ENCODE measurements around the gene DLL4. TPM values are rescaled to one million over a fixed set of nuclear protein-coding genes. Genes with fewer than 3 reads are reported as not detected.

Gene DLL4
- total RNA-seq, 4 donors from 2014 or later = 18.2 to 31.1 (median 22.6) TPM

DNA sequence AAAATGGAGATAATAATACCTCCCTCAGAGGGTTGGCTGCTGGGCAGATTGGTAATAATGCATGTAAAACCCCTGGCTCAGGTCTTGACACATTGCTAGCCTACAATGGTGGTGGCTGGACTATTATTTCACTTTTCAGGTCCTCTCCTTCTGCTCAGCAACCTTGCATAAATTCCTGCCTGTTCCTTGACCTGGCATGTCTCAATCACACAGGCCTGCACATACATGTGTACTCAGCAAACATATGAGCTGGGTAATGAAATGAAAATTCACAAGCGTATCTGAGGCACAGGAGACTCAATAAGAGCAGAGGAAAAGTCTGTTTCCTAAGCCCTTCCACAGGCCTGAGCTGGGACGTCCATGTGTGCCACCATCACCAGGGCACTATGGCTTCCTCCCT lies 17.4 kb upstream of the DLL4 start:
- Histone ChIP-seq H3K4me3 (no peak overlapping the region), H3K9me3 (no peaks in the 10 kb centered on the region), H3K36me3 (no peaks in the 10 kb centered on the region), H3K4me1 (no peaks in the 10 kb centered on the region), H3K27ac (no peak overlapping the region), H3K27me3 (no peaks in the 10 kb centered on the region)
- TF ChIP-seq POLR2A (IDR thresholded peaks at IDR 0.05) = no peak
- TF ChIP-seq, protein P1, sequence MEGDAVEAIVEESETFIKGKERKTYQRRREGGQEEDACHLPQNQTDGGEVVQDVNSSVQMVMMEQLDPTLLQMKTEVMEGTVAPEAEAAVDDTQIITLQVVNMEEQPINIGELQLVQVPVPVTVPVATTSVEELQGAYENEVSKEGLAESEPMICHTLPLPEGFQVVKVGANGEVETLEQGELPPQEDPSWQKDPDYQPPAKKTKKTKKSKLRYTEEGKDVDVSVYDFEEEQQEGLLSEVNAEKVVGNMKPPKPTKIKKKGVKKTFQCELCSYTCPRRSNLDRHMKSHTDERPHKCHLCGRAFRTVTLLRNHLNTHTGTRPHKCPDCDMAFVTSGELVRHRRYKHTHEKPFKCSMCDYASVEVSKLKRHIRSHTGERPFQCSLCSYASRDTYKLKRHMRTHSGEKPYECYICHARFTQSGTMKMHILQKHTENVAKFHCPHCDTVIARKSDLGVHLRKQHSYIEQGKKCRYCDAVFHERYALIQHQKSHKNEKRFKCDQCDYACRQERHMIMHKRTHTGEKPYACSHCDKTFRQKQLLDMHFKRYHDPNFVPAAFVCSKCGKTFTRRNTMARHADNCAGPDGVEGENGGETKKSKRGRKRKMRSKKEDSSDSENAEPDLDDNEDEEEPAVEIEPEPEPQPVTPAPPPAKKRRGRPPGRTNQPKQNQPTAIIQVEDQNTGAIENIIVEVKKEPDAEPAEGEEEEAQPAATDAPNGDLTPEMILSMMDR (IDR thresholded peaks at IDR 0.05) = no peak
- intact Hi-C loops (cut with DNase I; ENCODE audit: low total_unique reads) = no loop called here
- DNase-seq = no peak

DNA sequence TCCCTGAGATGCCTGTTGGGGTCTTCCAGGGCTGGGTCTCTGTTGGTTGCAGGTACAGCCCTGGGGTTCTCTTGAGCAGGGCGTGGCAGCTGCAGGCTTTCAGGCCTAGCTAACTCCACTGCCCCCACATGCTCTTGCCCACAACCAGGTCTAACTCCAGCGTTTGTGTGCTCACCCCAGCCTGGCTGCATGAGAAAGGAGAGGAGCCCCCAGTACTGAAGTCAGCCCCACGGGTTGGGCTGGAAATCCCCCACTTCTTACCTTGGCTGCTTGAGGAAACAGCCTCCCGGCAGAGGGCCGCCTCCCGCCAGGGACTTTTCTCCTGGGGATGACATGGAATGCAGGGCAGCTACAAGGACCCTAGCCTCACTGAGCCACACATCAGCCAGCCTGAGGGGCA lies 16.7 kb upstream of the DLL4 start:
- DNase-seq = no peak
- Histone ChIP-seq H3K4me3 (no peak overlapping the region), H3K36me3 (no peaks in the 10 kb centered on the region), H3K27ac (no peak overlapping the region), H3K27me3 (no peaks in the 10 kb centered on the region), H3K4me1 (no peaks in the 10 kb centered on the region), H3K9me3 (no peaks in the 10 kb centered on the region)
- TF ChIP-seq POLR2A (IDR thresholded peaks at IDR 0.05) = no peak
- TF ChIP-seq, protein P1 (IDR thresholded peaks at IDR 0.05) = no peak
- intact Hi-C loops (cut with DNase I; ENCODE audit: low total_unique reads) = no loop called here

DNA sequence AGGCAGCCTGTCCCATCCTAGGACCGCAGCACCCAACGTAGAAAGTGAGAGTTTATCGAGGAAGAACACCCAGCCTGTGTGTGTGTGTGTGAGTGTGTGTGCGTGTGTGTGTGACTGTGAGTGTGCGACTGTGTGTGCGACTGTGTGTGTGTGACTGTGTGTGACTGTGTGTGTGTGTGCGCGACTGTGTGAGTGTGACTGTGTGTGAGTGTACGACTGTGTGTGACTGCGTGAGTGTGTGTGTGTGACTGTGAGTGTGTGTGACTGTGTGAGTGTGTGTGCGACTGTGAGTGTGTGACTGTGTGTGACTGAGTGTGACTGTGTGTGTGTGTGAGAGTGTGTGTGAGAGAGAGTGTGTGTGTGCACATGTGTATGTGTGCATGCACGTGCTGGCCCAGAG lies 15.1 kb upstream of the DLL4 start:
- DNase-seq = no peak
- no peaks in the 10 kb centered on the region for H3K4me1 ChIP-seq
- H3K4me3 ChIP-seq = no peak overlapping the region
- H3K27me3 ChIP-seq = no peaks in the 10 kb centered on the region
- no peaks in the 10 kb centered on the region for H3K9me3 ChIP-seq
- H3K27ac ChIP-seq = no peak overlapping the region
- TF ChIP-seq, protein P1 (IDR thresholded peaks at IDR 0.05) = no peak
- TF ChIP-seq POLR2A (IDR thresholded peaks at IDR 0.05) = no peak
- intact Hi-C loops (cut with DNase I; ENCODE audit: low total_unique reads) = no loop called here
- H3K36me3 ChIP-seq = no peaks in the 10 kb centered on the region

DNA sequence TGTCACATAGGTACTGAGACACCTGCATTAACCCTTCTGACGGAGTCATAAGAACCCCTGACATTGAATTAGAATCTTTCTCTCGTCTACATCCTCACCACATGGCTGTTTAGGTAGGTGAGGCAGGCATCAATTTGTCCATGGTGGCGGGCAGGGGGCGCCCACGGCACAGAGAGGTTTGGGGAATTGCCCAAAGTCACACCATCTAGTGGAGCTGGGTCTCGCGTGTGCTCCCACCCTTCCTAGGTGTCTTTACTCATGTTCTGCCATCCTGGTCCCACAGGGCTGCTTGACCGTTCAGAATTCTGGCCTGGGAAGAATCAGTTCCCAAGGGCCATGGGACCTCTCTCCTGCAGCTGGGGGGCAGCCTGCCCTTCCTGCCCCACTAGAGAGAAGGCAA lies 14.7 kb upstream of the DLL4 start:
- no peak for TF ChIP-seq POLR2A (IDR thresholded peaks at IDR 0.05)
- TF ChIP-seq, protein P1 (IDR thresholded peaks at IDR 0.05) = no peak
- Histone ChIP-seq H3K9me3 (no peaks in the 10 kb centered on the region), H3K36me3 (no peaks in the 10 kb centered on the region), H3K4me1 (no peaks in the 10 kb centered on the region), H3K4me3 (no peak overlapping the region), H3K27me3 (no peaks in the 10 kb centered on the region), H3K27ac (peak overlapping the region in 1 of 2 donors; percentile 8)
- no peak for DNase-seq
- intact Hi-C loops (cut with DNase I; ENCODE audit: low total_unique reads) = no loop called here

DNA sequence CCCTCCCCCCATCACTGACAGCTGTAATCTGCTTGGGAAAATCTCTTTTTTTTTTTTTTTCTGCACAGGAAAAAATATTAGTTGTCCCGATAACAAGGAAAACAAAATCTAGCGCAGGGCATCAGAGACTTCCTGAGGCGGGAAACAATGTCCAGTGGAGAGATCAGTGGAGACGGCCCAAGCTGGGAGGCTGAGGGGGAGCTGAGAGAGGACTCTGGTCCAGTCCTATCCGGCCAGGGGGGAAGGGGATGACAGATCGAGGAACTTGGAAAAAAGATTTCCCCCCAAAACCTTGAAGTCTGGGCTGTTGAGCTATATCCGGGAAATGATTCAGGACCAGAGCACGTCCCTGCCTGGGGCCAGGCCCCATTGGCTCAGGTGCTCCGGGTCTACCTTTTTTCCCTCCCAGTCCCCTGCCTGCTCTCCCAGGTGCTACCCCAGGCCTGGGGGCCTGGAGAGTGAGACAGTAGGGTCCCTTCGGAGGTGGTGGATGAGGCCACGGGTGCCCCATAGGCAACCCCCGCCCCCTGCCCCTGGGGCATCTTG lies 14.0 kb upstream of the DLL4 start:
- intact Hi-C loops (cut with DNase I; ENCODE audit: low total_unique reads) = no loop called here
- Histone ChIP-seq H3K36me3 (no peaks in the 10 kb centered on the region), H3K4me3 (no peak overlapping the region), H3K27me3 (no peaks in the 10 kb centered on the region), H3K9me3 (no peaks in the 10 kb centered on the region), H3K27ac (peak overlapping the region in 1 of 2 donors; percentile 43), H3K4me1 (no peaks in the 10 kb centered on the region)
- no peak for DNase-seq
- TF ChIP-seq POLR2A (IDR thresholded peaks at IDR 0.05) = no peak
- TF ChIP-seq, protein P1 (IDR thresholded peaks at IDR 0.05) = no peak

All from uterus (tissue), 4 donors.